ENCODE results near the gene PHGDH. TPM values are rescaled to one million over a fixed set of nuclear protein-coding genes. Genes with fewer than 3 reads are reported as not detected.

The PHGDH gene
- total RNA-seq, 1 experiment from 2014 or later: 373 TPM

DNA sequence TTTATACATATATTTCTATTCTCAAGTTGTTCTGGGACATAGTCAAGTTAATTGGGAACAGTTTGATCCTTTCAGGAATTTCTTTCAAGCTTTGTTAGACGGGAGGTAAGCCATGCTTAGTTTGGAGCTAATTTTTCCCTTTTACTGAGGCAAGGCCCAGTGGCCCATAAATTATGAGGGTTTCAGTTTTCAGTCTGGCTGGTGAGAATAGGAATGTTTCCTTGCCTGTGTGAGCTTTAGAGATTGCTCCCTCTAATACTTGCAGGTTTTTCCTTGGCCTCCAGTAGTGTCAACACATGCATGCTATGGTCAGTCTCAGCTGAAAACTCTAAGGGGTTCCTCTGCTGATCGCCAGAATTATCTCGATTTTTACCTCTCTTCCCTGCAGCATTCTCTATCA is 14.1 kb upstream of the PHGDH start:
- no peaks in the 10 kb centered on the region for H3F3A ChIP-seq (ENCODE audit: insufficient read depth, low read depth)
- H3K36me3 ChIP-seq (ENCODE audit: low read depth): no peaks in the 10 kb centered on the region
- intact Hi-C loops (cut with micrococcal nuclease; ENCODE audit: unreplicated experiment): no loop called here
- H3K27ac ChIP-seq: no peak overlapping the region
- ChIA-PET POLR2A (ENCODE audit: unreplicated experiment) (interaction anchor here (0.6 kb wide), 2 partner anchors 10 to 33 kb away, joined by 4 read pairs; no protein-coding TSS in a partner anchor), CTCF (no interaction called here)
- no peak overlapping the region for H2AFZ ChIP-seq
- no peak overlapping the region for H3K4me2 ChIP-seq
- H3K4me3 ChIP-seq: no peak overlapping the region
- H4K20me1 ChIP-seq (ENCODE audit: insufficient read depth): no peaks in the 10 kb centered on the region
- H3K79me2 ChIP-seq (ENCODE audit: low read depth): no peaks in the 10 kb centered on the region
- H3K9me3 ChIP-seq (ENCODE audit: insufficient read depth, low read depth): peaks cover 20% of the 10 kb centered on the region
- H3K9me2 ChIP-seq (ENCODE audit: insufficient read depth): no peaks in the 10 kb centered on the region
- BruUV-seq (replicated peaks): no TSS peak
- no peaks in the 10 kb centered on the region for H3K27me3 ChIP-seq (ENCODE audit: insufficient read depth, low read depth)
- no peaks in the 10 kb centered on the region for H3K4me1 ChIP-seq (replicated peaks; ENCODE audit: insufficient read depth)
- peak in 1 of 2 experiments; percentile 10 for DNase-seq
- no peak for TF ChIP-seq EZH2 (IDR thresholded peaks at IDR 0.05; ENCODE audit: low read depth)
- TF ChIP-seq, protein P1, sequence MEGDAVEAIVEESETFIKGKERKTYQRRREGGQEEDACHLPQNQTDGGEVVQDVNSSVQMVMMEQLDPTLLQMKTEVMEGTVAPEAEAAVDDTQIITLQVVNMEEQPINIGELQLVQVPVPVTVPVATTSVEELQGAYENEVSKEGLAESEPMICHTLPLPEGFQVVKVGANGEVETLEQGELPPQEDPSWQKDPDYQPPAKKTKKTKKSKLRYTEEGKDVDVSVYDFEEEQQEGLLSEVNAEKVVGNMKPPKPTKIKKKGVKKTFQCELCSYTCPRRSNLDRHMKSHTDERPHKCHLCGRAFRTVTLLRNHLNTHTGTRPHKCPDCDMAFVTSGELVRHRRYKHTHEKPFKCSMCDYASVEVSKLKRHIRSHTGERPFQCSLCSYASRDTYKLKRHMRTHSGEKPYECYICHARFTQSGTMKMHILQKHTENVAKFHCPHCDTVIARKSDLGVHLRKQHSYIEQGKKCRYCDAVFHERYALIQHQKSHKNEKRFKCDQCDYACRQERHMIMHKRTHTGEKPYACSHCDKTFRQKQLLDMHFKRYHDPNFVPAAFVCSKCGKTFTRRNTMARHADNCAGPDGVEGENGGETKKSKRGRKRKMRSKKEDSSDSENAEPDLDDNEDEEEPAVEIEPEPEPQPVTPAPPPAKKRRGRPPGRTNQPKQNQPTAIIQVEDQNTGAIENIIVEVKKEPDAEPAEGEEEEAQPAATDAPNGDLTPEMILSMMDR (conservative IDR thresholded peaks at IDR 0.05): no peak

DNA sequence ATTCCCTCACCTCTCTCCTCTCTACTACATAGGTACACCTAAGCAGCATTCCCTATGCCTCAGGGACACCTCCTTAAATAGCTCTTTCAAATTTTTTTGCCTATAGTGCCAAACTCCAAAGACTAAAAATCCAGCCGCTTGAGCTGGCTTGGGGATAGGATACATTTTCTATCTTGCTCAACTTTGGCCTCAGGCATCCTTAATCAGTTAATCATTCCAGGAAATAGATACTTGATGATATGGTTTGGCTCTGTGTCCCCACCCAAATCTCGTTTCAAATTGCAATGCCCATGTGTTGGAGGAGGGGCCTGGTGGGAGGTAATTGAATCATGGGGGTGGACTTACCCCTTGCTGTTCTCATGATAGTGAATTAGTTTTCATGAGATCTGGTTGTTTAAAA is 11.4 kb upstream of the PHGDH start:
- Histone ChIP-seq H3K4me3 (no peak overlapping the region), H3F3A (ENCODE audit: insufficient read depth, low read depth) (no peaks in the 10 kb centered on the region), H3K27ac (no peak overlapping the region), H3K4me2 (no peak overlapping the region), H3K27me3 (ENCODE audit: insufficient read depth, low read depth) (no peaks in the 10 kb centered on the region), H2AFZ (no peak overlapping the region), H3K4me1 (replicated peaks; ENCODE audit: insufficient read depth) (no peaks in the 10 kb centered on the region), H3K9me2 (ENCODE audit: insufficient read depth) (no peaks in the 10 kb centered on the region), H3K36me3 (ENCODE audit: low read depth) (no peaks in the 10 kb centered on the region), H4K20me1 (ENCODE audit: insufficient read depth) (no peaks in the 10 kb centered on the region), H3K79me2 (ENCODE audit: low read depth) (no peaks in the 10 kb centered on the region), H3K9me3 (ENCODE audit: insufficient read depth, low read depth) (peaks cover 23% of the 10 kb centered on the region)
- ChIA-PET POLR2A (ENCODE audit: unreplicated experiment) (no interaction called here), CTCF (no interaction called here)
- intact Hi-C loops (cut with micrococcal nuclease; ENCODE audit: unreplicated experiment): no loop called here
- BruUV-seq (replicated peaks): no TSS peak
- peak in 1 of 2 experiments; percentile 32 for DNase-seq
- no peak for TF ChIP-seq EZH2 (IDR thresholded peaks at IDR 0.05; ENCODE audit: low read depth)
- TF ChIP-seq, protein P1 (conservative IDR thresholded peaks at IDR 0.05): no peak

DNA sequence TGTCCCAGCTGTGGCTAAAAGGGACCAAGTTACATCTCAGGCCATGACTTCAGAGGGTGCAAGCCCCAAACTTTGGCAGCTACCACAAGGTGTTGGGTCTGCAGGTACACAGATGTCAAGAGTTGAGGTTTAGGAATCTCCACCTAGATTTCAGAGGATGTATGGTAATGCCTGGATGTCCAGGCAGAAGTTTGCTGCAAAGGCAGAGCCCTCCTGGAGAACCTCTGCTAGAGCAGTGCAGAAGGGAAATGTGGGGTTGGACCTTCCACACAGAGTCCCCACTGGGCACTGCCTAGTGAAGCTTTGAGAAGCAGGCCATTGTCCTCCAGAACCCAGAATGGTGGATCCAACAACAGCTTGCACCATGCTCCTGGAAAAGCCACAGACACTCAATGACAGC is 10.1 kb upstream of the PHGDH start:
- Histone ChIP-seq H3K27me3 (ENCODE audit: insufficient read depth, low read depth) (no peaks in the 10 kb centered on the region), H3K27ac (no peak overlapping the region), H3K4me3 (no peak overlapping the region), H3K36me3 (ENCODE audit: low read depth) (no peaks in the 10 kb centered on the region), H2AFZ (no peak overlapping the region), H3K79me2 (ENCODE audit: low read depth) (no peaks in the 10 kb centered on the region), H3K4me1 (replicated peaks; ENCODE audit: insufficient read depth) (no peaks in the 10 kb centered on the region), H3K4me2 (no peak overlapping the region), H3F3A (ENCODE audit: insufficient read depth, low read depth) (no peaks in the 10 kb centered on the region), H4K20me1 (ENCODE audit: insufficient read depth) (no peaks in the 10 kb centered on the region), H3K9me2 (ENCODE audit: insufficient read depth) (no peaks in the 10 kb centered on the region), H3K9me3 (ENCODE audit: insufficient read depth, low read depth) (peaks cover 25% of the 10 kb centered on the region)
- intact Hi-C loops (cut with micrococcal nuclease; ENCODE audit: unreplicated experiment): no loop called here
- ChIA-PET POLR2A (ENCODE audit: unreplicated experiment) (no interaction called here), CTCF (no interaction called here)
- DNase-seq: peak in 1 of 2 experiments; percentile 21
- TF ChIP-seq, protein P1 (conservative IDR thresholded peaks at IDR 0.05): no peak
- no peak for TF ChIP-seq EZH2 (IDR thresholded peaks at IDR 0.05; ENCODE audit: low read depth)
- BruUV-seq (replicated peaks): no TSS peak
